K562 (cell line): Measurements from ENCODE around the gene TRERF1. TPM values are rescaled to one million over a fixed set of nuclear protein-coding genes. Genes with fewer than 3 reads are reported as not detected.

Experiments used
- GATA2 ChIP-seq: sonication (generic); formaldehyde crosslinking; IDR thresholded peaks from 2 replicates; pipeline ENCODE4 v1.4.0; 2020; ENCODE audit warnings: mild to moderate bottlenecking, missing genetic modification reagents
- GTF2F1 ChIP-seq: IDR thresholded peaks from 2 replicates; pipeline ENCODE4 v1.6.1; 2011; ENCODE audit warnings: low read depth, low read length, improper control_type of control experiment
- HNRNPK ChIP-seq: fragments of 200-400 bp; formaldehyde crosslinking; IDR thresholded peaks from one replicate; pipeline ENCODE4 v1.6.1; 2018; ENCODE audit warnings: mild to moderate bottlenecking, low read depth, low read length; ENCODE audit not compliant: poor library complexity, severe bottlenecking
- KHSRP ChIP-seq: fragments of 450-650 bp; IDR thresholded peaks from 2 replicates; pipeline ENCODE4 v1.6.1; 2017
- NFYB ChIP-seq: IDR thresholded peaks from 2 replicates; pipeline ENCODE4 v1.6.1; 2011; ENCODE audit warnings: mild to moderate bottlenecking, moderate library complexity; ENCODE audit not compliant: insufficient read length; ENCODE audit errors: extremely low read depth
- POLR2A ChIP-seq: fragments of 450-650 bp; conservative IDR thresholded peaks from 2 replicates; pipeline ENCODE4 v1.6.1; 2016
- POLR2AphosphoS5 ChIP-seq: IDR thresholded peaks from 2 replicates; pipeline ENCODE4 v1.6.1; 2011; ENCODE audit warnings: mild to moderate bottlenecking, low read depth, low read length, moderate library complexity; ENCODE audit not compliant: control insufficient read depth, insufficient read depth
- POLR2B ChIP-seq: fragments of 450-650 bp; IDR thresholded peaks from 2 replicates; pipeline ENCODE4 v1.6.1; 2018; ENCODE audit warnings: low read depth; ENCODE audit not compliant: partially characterized antibody
- POLR3A ChIP-seq: IDR thresholded peaks from 2 replicates; pipeline ENCODE4 v1.6.1; 2011; ENCODE audit warnings: borderline replicate concordance, mild to moderate bottlenecking, moderate library complexity; ENCODE audit not compliant: insufficient read length, insufficient read depth; ENCODE audit errors: extremely low read depth
- PTRF ChIP-seq: fragments of 450-650 bp; IDR thresholded peaks from 2 replicates; pipeline ENCODE4 v1.6.1; 2016; ENCODE audit warnings: mild to moderate bottlenecking, missing genetic modification characterization, missing compliant biosample characterization
- RBM17 ChIP-seq: fragments of 200-400 bp; formaldehyde crosslinking; IDR thresholded peaks from 2 replicates; pipeline ENCODE4 v1.6.1; 2017; ENCODE audit warnings: low read depth, mild to moderate bottlenecking, low read length, borderline replicate concordance
- RCOR1 ChIP-seq, 2 experiments: IDR thresholded peaks; 2 replicates each; pipeline ENCODE4 v1.6.1; 2012; ENCODE audit warnings: low read depth in 2 of 2, low read length in 2 of 2, borderline replicate concordance in 1 of 2, improper control_type of control experiment in 1 of 2
- TCF7 ChIP-seq: sonication (generic); IDR thresholded peaks from 2 replicates; pipeline ENCODE4 v1.6.1; 2016; ENCODE audit warnings: antibody characterized with exemption, borderline replicate concordance
- YY1 ChIP-seq, 3 experiments: IDR thresholded peaks; 2 replicates each; pipeline ENCODE4 v1.6.1; 2011; ENCODE audit warnings: low read length in 2 of 3, mild to moderate bottlenecking in 2 of 3, moderate library complexity in 2 of 3, borderline replicate concordance in 1 of 3, control low read depth in 1 of 3, low read depth in 1 of 3; ENCODE audit not compliant: insufficient read depth in 3 of 3, insufficient replicate concordance in 2 of 3, control insufficient read depth in 1 of 3, insufficient read length in 1 of 3; ENCODE audit errors: extremely low read depth in 1 of 3
- ZNF134 ChIP-seq: fragments of 250-450 bp; sonication (Bioruptor Pico); conservative IDR thresholded peaks from 2 replicates; pipeline ENCODE4 v1.4.0; 2020
- ZNF354B ChIP-seq: fragments of 250-450 bp; sonication (Bioruptor Pico); IDR thresholded peaks from 2 replicates; pipeline ENCODE4 v1.4.0; 2020
- ZNF512 ChIP-seq: IDR thresholded peaks from 2 replicates; pipeline ENCODE4 v1.6.1; 2016; ENCODE audit warnings: missing genetic modification characterization, missing compliant biosample characterization
- ZNF76 ChIP-seq: fragments of 250-450 bp; sonication (Bioruptor Pico); IDR thresholded peaks from 2 replicates; pipeline ENCODE4 v1.4.0; 2020; ENCODE audit warnings: mild to moderate bottlenecking, moderate library complexity, borderline replicate concordance
- polyA plus RNA-seq, 8 experiments: library from polyadenylated mRNA; depleted of rRNA in 4 of 8; stranded (reverse) in 5 of 8; unstranded in 3 of 8; fragments of >200 nt; fragmentation: Nextera tagmentation in 2 of 8; fragmentation: Illumina TruSeq in 1 of 8; extraction: Ambion mirVana in 2 of 8; extraction: Trizol in 1 of 8; gene quantifications; 2 replicates each; pipeline versions ENCODE4 v1.2.1 to v1.2.3, GENCODE V29; 2011 to 2014; ENCODE audit warnings: inconsistent platforms in 1 of 8, missing spikeins in 1 of 8
- total RNA-seq, 7 experiments: library from RNA; depleted of rRNA in 6 of 7; stranded (reverse); fragments of >200 nt in 6 of 7; fragmentation: Illumina TruSeq in 2 of 7; extraction: Trizol in 2 of 7; gene quantifications; 2 replicates each; pipeline versions ENCODE4 v1.2.1 to v1.2.3, GENCODE V29; 2011 to 2021; ENCODE audit warnings: low replicate concordance in 1 of 7
- TF ChIP-seq, protein P1 (sequence below): fragments of 250-450 bp; sonication (Bioruptor Pico); IDR thresholded peaks from 2 replicates; pipeline ENCODE4 v1.5.0; 2020; ENCODE audit warnings: mild to moderate bottlenecking, borderline replicate concordance
- TF ChIP-seq, protein P2 (sequence below): sonication (generic); formaldehyde crosslinking; IDR thresholded peaks from 2 replicates; pipeline ENCODE4 v1.8.1; 2022; ENCODE audit warnings: missing genetic modification reagents
- TF ChIP-seq, protein P3 (sequence below): fragments of 450-650 bp; formaldehyde crosslinking; IDR thresholded peaks from 2 replicates; pipeline ENCODE4 v1.4.0; 2022; ENCODE audit warnings: missing genetic modification characterization

The TRERF1 gene
- total and polyA plus RNA-seq, 9 of the 15 experiments (the other 6 are each of a cell fraction or from before 2014, with no cell fraction given) = 0.04 to 0.20 (median 0.07) TPM; not detected in 3

- TF ChIP-seq, protein P1, sequence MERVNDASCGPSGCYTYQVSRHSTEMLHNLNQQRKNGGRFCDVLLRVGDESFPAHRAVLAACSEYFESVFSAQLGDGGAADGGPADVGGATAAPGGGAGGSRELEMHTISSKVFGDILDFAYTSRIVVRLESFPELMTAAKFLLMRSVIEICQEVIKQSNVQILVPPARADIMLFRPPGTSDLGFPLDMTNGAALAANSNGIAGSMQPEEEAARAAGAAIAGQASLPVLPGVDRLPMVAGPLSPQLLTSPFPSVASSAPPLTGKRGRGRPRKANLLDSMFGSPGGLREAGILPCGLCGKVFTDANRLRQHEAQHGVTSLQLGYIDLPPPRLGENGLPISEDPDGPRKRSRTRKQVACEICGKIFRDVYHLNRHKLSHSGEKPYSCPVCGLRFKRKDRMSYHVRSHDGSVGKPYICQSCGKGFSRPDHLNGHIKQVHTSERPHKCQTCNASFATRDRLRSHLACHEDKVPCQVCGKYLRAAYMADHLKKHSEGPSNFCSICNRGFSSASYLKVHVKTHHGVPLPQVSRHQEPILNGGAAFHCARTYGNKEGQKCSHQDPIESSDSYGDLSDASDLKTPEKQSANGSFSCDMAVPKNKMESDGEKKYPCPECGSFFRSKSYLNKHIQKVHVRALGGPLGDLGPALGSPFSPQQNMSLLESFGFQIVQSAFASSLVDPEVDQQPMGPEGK (CRISPR knock-in tag) = no peak
- TF ChIP-seq KHSRP (peak; percentile 86), NFYB (no peak), YY1 (IDR thresholded peaks at IDR 0.05; ENCODE audit: borderline replicate concordance in 1 of 3, control insufficient read depth in 1 of 3, extremely low read depth in 1 of 3, insufficient read depth in 3 of 3, insufficient read length in 1 of 3, insufficient replicate concordance in 2 of 3, low read depth in 1 of 3, low read length in 2 of 3) (no peak), RCOR1 (IDR thresholded peaks at IDR 0.05; ENCODE audit: borderline replicate concordance in 1 of 2, low read depth in 2 of 2, low read length in 2 of 2) (peak; percentile 87 to 96; a peak in 3 of 4 replicates), ZNF76 (CRISPR knock-in tag) (no peak), POLR2A (peak; percentile 48), ZNF354B (CRISPR knock-in tag) (no peak), HNRNPK (no peak), POLR2AphosphoS5 (peak; percentile 98), GATA2 (CRISPR knock-in tag) (peak; percentile 97), POLR2B (peak; percentile 30), RBM17 (no peak), ZNF134 (CRISPR knock-in tag) (no peak), TCF7 (no peak), POLR3A (no peak), GTF2F1 (0 out of 2 replicates have a peak, but pooled peaks have one; percentile 24), ZNF512 (tag) (no peak), PTRF (tag) (no peak)
- TF ChIP-seq, protein P2, sequence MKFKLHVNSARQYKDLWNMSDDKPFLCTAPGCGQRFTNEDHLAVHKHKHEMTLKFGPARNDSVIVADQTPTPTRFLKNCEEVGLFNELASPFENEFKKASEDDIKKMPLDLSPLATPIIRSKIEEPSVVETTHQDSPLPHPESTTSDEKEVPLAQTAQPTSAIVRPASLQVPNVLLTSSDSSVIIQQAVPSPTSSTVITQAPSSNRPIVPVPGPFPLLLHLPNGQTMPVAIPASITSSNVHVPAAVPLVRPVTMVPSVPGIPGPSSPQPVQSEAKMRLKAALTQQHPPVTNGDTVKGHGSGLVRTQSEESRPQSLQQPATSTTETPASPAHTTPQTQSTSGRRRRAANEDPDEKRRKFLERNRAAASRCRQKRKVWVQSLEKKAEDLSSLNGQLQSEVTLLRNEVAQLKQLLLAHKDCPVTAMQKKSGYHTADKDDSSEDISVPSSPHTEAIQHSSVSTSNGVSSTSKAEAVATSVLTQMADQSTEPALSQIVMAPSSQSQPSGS (CRISPR knock-in tag) = no peak
- TF ChIP-seq, protein P3, sequence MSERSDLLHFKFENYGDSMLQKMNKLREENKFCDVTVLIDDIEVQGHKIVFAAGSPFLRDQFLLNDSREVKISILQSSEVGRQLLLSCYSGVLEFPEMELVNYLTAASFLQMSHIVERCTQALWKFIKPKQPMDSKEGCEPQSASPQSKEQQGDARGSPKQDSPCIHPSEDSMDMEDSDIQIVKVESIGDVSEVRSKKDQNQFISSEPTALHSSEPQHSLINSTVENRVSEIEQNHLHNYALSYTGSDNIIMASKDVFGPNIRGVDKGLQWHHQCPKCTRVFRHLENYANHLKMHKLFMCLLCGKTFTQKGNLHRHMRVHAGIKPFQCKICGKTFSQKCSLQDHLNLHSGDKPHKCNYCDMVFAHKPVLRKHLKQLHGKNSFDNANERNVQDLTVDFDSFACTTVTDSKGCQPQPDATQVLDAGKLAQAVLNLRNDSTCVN (CRISPR knock-in tag) = 0 out of 2 replicates have a peak, but pooled peaks have one; percentile 51
These were observed 254.0 kb downstream of the TRERF1 start (continued) for GRCh38 chr6:42197555-42198362.
